SH-SY5Y (cell line): ENCODE results near the gene CCL26.

Experiments
- GATA2 ChIP-seq: IDR thresholded peaks from 2 replicates; pipeline ENCODE4 v1.6.1; 2011; ENCODE audit warnings: mild to moderate bottlenecking, low read depth, low read length
- GATA3 ChIP-seq: IDR thresholded peaks from 2 replicates; pipeline ENCODE4 v1.6.1; 2011; ENCODE audit warnings: low read depth, mild to moderate bottlenecking, low read length, moderate library complexity

DNA sequence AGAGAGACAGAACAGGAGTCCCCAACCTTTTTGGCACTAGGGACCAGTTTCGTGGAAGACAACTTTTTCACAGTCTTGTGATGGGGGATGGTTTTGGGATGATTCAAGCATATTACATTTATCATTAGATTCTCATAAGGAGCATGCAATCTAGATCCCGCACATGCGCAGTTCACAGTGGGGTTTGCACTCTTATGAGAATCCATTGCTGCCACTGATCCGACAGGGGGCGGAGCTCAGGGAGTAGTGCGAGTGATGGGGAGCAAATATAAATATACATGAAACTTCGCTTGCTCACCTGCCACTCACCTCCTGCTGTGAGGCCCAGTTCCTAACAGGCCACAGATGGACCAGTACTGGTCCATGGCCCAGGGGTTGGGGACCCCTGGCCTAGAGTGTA lies 14.2 kb downstream of the CCL26 start:
- TF ChIP-seq GATA2 (no peak), GATA3 (no peak)
